ENCODE results near the gene EPHA7. TPM values are rescaled to one million over a fixed set of nuclear protein-coding genes. Genes with fewer than 3 reads are reported as not detected.

Gene EPHA7
- total RNA-seq, 2 donors from 2014 or later, result 2.5 to 5.5 TPM

DNA sequence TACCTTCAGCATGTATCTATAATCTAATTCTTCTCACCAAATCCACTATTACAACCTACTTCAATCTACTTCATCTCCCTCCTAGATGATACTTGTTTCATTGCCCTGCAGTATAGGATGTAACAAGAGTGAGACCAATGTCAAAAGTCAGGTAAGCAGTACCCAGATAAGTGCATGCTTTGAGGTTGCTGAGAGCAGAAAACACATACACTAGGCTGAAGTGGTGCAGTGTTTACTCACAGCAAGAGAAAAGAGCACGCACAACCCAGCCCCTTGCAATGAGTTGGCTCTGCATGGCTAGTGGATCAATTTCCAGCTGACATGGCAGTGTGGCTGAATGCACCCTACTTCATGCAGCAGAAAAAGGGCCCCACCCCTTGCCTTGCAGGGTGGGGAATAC is 199.9 kb downstream of the EPHA7 start:
- peaks cover 36% of the 10 kb centered on the region for H3K27me3 ChIP-seq (ENCODE audit: control insufficient read depth, insufficient read depth, low read length, poor library complexity, severe bottlenecking)
- H3K4me1 Mint-ChIP-seq, result peaks cover 19% of the 10 kb centered on the region
- no peak overlapping the region for H3K27ac Mint-ChIP-seq
- peaks cover 15% of the 10 kb centered on the region for H3K9me3 Mint-ChIP-seq
- H3K27me3 Mint-ChIP-seq (ENCODE audit: insufficient read depth), result peaks cover 38% of the 10 kb centered on the region
- TF ChIP-seq, protein P1, sequence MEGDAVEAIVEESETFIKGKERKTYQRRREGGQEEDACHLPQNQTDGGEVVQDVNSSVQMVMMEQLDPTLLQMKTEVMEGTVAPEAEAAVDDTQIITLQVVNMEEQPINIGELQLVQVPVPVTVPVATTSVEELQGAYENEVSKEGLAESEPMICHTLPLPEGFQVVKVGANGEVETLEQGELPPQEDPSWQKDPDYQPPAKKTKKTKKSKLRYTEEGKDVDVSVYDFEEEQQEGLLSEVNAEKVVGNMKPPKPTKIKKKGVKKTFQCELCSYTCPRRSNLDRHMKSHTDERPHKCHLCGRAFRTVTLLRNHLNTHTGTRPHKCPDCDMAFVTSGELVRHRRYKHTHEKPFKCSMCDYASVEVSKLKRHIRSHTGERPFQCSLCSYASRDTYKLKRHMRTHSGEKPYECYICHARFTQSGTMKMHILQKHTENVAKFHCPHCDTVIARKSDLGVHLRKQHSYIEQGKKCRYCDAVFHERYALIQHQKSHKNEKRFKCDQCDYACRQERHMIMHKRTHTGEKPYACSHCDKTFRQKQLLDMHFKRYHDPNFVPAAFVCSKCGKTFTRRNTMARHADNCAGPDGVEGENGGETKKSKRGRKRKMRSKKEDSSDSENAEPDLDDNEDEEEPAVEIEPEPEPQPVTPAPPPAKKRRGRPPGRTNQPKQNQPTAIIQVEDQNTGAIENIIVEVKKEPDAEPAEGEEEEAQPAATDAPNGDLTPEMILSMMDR (conservative IDR thresholded peaks at IDR 0.05), result no peak
- H3K36me3 ChIP-seq (ENCODE audit: control insufficient read depth, insufficient read depth, low read length), result no peaks in the 10 kb centered on the region
- no peak overlapping the region for H3K4me3 Mint-ChIP-seq
- H3K4me3 ChIP-seq (ENCODE audit: low read length), result no peak overlapping the region
- no peaks in the 10 kb centered on the region for H3K36me3 Mint-ChIP-seq (ENCODE audit: low read depth)
- no peak overlapping the region for H3K27ac ChIP-seq (ENCODE audit: low read depth, low read length)
- 91 to 100% methylated on average over 1 of the region's 1 CpG for WGBS, 2 experiments (ENCODE audit: insufficient coverage in 1 of 2, insufficient read length in 1 of 2)
- DNase-seq, result no peak
- H3K4me1 ChIP-seq (ENCODE audit: control insufficient read depth, insufficient read depth, low read length), result peaks cover 12% of the 10 kb centered on the region
- no peak overlapping the region for H3K9ac ChIP-seq (ENCODE audit: extremely low read depth, low read length, poor library complexity, severe bottlenecking)
- peaks cover 10% of the 10 kb centered on the region for H3K9me3 ChIP-seq (ENCODE audit: control insufficient read depth, low read length)

- no peak overlapping the region for H3K27ac Mint-ChIP-seq
- WGBS, 2 experiments (ENCODE audit: insufficient coverage in 1 of 2, insufficient read length in 1 of 2), result 85% methylated on average over 1 of the region's 2 CpGs; no CpG with 5 or more reads in 1 of the 2 experiments
- H3K36me3 Mint-ChIP-seq (ENCODE audit: low read depth), result no peaks in the 10 kb centered on the region
- Histone ChIP-seq H3K9me3 (ENCODE audit: control insufficient read depth, low read length) (peaks cover 10% of the 10 kb centered on the region), H3K36me3 (ENCODE audit: control insufficient read depth, insufficient read depth, low read length) (no peaks in the 10 kb centered on the region), H3K27me3 (ENCODE audit: control insufficient read depth, insufficient read depth, low read length, poor library complexity, severe bottlenecking) (peaks cover 36% of the 10 kb centered on the region), H3K27ac (ENCODE audit: low read depth, low read length) (no peak overlapping the region), H3K4me3 (ENCODE audit: low read length) (no peak overlapping the region), H3K4me1 (ENCODE audit: control insufficient read depth, insufficient read depth, low read length) (peaks cover 12% of the 10 kb centered on the region), H3K9ac (ENCODE audit: extremely low read depth, low read length, poor library complexity, severe bottlenecking) (no peak overlapping the region)
- H3K4me1 Mint-ChIP-seq, result peaks cover 28% of the 10 kb centered on the region
- peaks cover 33% of the 10 kb centered on the region for H3K27me3 Mint-ChIP-seq (ENCODE audit: insufficient read depth)
- DNase-seq, result no peak
- H3K4me3 Mint-ChIP-seq, result no peak overlapping the region
- H3K9me3 Mint-ChIP-seq, result peaks cover 9% of the 10 kb centered on the region
- TF ChIP-seq, protein P1 (conservative IDR thresholded peaks at IDR 0.05), result no peak
These were observed 201.3 kb downstream of the EPHA7 start for GRCh38 chr6:93218096-93218495.

DNA sequence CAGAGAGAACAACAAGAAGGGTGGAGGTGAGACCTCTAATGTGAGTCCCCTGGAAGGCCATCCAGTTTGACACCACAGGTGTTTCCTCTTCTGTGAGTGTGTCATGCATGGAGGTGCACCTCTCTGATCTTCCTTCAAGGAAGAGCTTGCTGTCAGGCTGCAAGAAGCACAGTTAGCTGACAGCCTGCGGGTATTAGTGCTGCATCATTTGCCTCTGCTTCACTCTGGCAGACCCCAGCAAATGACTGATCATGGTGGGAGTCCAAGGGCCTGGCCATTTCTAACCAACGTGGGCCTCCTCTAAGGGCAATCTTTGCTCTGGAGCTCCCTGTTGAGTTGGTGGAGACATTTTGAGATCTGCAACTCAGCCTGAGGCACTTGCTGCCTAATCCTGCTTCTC is 206.3 kb downstream of the EPHA7 start:
- Histone ChIP-seq H3K27ac (ENCODE audit: low read depth, low read length) (no peak overlapping the region), H3K27me3 (ENCODE audit: control insufficient read depth, insufficient read depth, low read length, poor library complexity, severe bottlenecking) (peaks cover 3% of the 10 kb centered on the region), H3K4me3 (ENCODE audit: low read length) (no peak overlapping the region), H3K9me3 (ENCODE audit: control insufficient read depth, low read length) (peaks cover 10% of the 10 kb centered on the region), H3K4me1 (ENCODE audit: control insufficient read depth, insufficient read depth, low read length) (no peaks in the 10 kb centered on the region), H3K9ac (ENCODE audit: extremely low read depth, low read length, poor library complexity, severe bottlenecking) (no peak overlapping the region), H3K36me3 (ENCODE audit: control insufficient read depth, insufficient read depth, low read length) (no peaks in the 10 kb centered on the region)
- Mint-ChIP-seq H3K4me3 (no peak overlapping the region), H3K4me1 (peaks cover 12% of the 10 kb centered on the region), H3K9me3 (peaks cover 9% of the 10 kb centered on the region), H3K36me3 (ENCODE audit: low read depth) (no peaks in the 10 kb centered on the region), H3K27me3 (ENCODE audit: insufficient read depth) (peaks cover 17% of the 10 kb centered on the region), H3K27ac (no peak overlapping the region)
- TF ChIP-seq, protein P1 (conservative IDR thresholded peaks at IDR 0.05), result no peak
- peak; percentile 54 for DNase-seq
- WGBS, 2 experiments (ENCODE audit: insufficient coverage in 1 of 2, insufficient read length in 1 of 2), result 79 to 83% methylated on average over 2 of the region's 2 CpGs
